ENCODE measurements around the gene C19orf81. TPM values are rescaled to one million over a fixed set of nuclear protein-coding genes. Genes with fewer than 3 reads are reported as not detected.

Gene C19orf81
- total RNA-seq, 4 donors from 2014 or later: not detected

DNA sequence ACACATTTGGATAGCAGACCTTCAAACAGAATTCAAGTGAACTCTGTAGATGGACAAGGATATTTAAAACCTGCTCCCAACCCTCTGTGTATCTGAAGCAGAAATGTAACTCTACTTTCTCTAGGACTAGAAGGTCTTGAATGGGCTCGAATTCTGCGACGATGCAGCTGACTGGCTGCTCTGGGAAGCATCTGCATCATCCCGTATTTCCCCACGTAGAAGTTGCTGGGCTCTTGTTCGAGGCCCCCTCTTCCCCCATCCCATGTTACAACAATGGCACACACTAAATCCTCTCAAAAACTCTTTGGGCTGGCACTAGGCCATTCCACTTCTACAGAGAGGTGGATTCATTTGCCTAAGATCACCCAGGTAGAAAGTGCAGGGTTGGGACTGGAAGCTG, 15.0 kb downstream of the C19orf81 start:
- TF ChIP-seq EP300 (IDR thresholded peaks at IDR 0.05): no peak
- TF ChIP-seq, protein P1, sequence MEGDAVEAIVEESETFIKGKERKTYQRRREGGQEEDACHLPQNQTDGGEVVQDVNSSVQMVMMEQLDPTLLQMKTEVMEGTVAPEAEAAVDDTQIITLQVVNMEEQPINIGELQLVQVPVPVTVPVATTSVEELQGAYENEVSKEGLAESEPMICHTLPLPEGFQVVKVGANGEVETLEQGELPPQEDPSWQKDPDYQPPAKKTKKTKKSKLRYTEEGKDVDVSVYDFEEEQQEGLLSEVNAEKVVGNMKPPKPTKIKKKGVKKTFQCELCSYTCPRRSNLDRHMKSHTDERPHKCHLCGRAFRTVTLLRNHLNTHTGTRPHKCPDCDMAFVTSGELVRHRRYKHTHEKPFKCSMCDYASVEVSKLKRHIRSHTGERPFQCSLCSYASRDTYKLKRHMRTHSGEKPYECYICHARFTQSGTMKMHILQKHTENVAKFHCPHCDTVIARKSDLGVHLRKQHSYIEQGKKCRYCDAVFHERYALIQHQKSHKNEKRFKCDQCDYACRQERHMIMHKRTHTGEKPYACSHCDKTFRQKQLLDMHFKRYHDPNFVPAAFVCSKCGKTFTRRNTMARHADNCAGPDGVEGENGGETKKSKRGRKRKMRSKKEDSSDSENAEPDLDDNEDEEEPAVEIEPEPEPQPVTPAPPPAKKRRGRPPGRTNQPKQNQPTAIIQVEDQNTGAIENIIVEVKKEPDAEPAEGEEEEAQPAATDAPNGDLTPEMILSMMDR (IDR thresholded peaks at IDR 0.05): no peak
- no peak for TF ChIP-seq POLR2A (IDR thresholded peaks at IDR 0.05)
- no peak for TF ChIP-seq POLR2AphosphoS5 (IDR thresholded peaks at IDR 0.05)
- no peaks in the 10 kb centered on the region for H3K9me3 ChIP-seq
- WGBS, 2 donors (ENCODE audit: low coverage in 1 of 2): 84 to 89% methylated on average over 6 of the region's 6 CpGs
- H3K27ac ChIP-seq: no peak overlapping the region
- H3K36me3 ChIP-seq: no peaks in the 10 kb centered on the region
- no peak overlapping the region for H3K4me3 ChIP-seq
- peaks cover 96% of the 10 kb centered on the region for H3K27me3 ChIP-seq
- peaks cover 0 to 33% (median 10%) of the 10 kb centered on the region in 3 donors for H3K4me1 ChIP-seq
- ATAC-seq: no peak

DNA sequence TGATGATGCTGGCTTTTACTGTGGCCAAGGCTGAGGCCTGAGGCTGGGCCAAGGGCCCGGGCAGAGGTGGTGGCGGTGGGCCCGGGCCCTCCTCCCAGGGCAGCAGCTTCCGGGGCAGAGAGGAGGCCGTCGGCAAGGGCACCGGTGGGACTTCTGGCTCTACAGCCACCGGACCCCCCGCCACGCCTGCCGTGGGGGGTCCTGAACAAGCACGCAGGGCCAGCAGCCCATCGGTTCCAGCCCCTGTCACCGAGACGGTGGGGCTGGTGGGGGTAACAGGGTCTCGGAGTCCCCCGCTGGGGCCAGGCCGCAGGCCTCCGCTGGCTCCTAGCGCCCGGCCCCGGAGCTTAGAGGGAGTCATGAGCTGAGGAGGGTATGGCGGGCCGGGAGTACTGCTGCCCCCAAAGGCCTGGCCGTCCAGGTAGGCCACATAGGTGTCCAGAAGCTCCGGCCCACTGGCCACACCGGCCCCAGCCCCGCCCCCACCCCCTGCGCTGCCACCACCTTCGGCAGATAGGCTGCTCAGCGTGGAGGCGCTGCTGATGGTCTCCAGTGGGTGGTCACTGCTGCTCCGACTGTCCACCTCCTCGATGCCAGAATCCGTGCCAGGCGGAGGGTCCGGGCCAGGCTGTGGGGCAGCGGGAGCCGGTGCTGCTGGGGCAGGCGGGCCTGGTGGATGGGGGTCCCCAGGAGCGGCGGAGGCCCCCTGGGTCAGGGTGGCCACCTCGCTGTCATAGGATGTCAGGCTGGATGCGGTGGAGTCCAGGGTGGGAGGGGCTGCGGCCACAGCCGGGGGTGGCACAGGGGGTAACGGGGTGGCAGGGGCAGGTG, 17.3 kb downstream of the C19orf81 start:
- H3K36me3 ChIP-seq: no peaks in the 10 kb centered on the region
- ATAC-seq: no peak

DNA sequence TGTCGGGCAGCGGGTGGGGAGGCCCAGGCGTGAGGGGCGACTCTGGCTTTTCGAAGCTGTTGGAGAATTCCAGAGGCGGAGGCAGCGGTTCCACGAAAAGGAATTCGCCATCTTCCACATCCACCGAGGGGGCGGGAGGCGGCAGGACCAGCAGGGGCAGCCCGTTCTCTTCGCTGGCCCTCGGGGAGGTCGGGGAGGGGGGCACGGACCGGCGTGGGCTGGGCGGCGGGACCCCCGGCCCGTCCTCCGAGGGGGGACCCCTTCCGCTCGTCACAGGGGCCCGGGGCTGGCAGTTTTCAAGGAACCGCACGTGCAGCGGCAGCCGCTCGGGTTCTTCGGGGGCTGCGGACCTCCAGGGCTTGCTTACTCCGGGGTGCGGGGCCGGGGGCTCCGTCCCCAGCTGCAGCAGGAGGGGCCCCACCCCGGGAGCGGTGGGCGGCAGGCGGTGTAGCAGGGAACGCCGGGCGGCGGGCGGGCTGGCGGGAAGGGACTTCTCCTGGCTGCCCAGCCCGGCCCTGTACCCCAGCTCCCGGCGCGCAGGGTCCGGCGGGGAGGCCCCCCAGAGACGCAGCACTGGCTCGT, 18.0 kb downstream of the C19orf81 start:
- H3K36me3 ChIP-seq: no peaks in the 10 kb centered on the region
- H3K9me3 ChIP-seq: no peaks in the 10 kb centered on the region
- no peak for TF ChIP-seq POLR2A (IDR thresholded peaks at IDR 0.05)
- TF ChIP-seq POLR2AphosphoS5 (IDR thresholded peaks at IDR 0.05): no peak
- TF ChIP-seq, protein P1 (IDR thresholded peaks at IDR 0.05): no peak
- no peak for TF ChIP-seq EP300 (IDR thresholded peaks at IDR 0.05)
- no peak overlapping the region for H3K27ac ChIP-seq
- no peak for ATAC-seq
- H3K4me1 ChIP-seq: peaks cover 0 to 29% (median 10%) of the 10 kb centered on the region in 3 donors
- H3K27me3 ChIP-seq: peaks cover 96% of the 10 kb centered on the region
- H3K4me3 ChIP-seq: no peak overlapping the region
- WGBS, 2 donors (ENCODE audit: low coverage in 1 of 2): no CpG with 5 or more reads among the region's 56 CpGs

More for the DNA sequence above, 17.3 kb downstream of the C19orf81 start:
- H3K9me3 ChIP-seq: no peaks in the 10 kb centered on the region
- H3K4me3 ChIP-seq: no peak overlapping the region
- TF ChIP-seq POLR2A (IDR thresholded peaks at IDR 0.05): no peak
- no peak for TF ChIP-seq EP300 (IDR thresholded peaks at IDR 0.05)
- TF ChIP-seq, protein P1 (IDR thresholded peaks at IDR 0.05): no peak
- no CpG with 5 or more reads among the region's 47 CpGs for WGBS, 2 donors (ENCODE audit: low coverage in 1 of 2)
- H3K4me1 ChIP-seq: peaks cover 0 to 29% (median 10%) of the 10 kb centered on the region in 3 donors
- H3K27me3 ChIP-seq: peaks cover 96% of the 10 kb centered on the region
- no peak overlapping the region for H3K27ac ChIP-seq

DNA sequence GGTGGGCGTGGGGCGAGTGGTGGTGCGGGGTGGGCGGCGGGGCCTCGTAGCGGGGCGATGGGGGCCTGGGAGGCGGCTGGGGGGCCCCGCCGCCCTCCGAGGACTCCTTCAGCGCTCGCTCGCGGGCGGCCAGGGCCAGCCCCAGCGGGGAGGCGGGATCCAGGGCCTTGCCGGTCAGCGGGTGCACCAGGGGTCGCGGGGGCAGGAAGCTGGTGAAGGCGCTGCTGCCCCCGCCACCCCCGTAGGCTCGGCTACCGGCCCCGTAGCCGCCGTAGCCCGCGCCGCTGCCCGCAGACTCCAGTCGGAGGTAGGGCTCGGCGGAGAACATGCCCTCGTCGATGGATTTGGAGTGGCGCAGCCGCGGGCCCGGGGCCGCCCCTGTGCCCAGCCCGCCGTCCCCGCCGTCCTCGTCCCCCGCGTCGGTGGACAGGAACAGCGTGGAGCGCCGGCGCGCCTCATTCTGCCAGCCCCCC, 18.6 kb downstream of the C19orf81 start:
- peaks cover 0 to 29% (median 10%) of the 10 kb centered on the region in 3 donors for H3K4me1 ChIP-seq
- no peak for ATAC-seq
- no CpG with 5 or more reads among the region's 58 CpGs for WGBS, 2 donors (ENCODE audit: low coverage in 1 of 2)
- H3K36me3 ChIP-seq: no peaks in the 10 kb centered on the region
- no peak overlapping the region for H3K4me3 ChIP-seq
- no peak overlapping the region for H3K27ac ChIP-seq
- no peak for TF ChIP-seq POLR2AphosphoS5 (IDR thresholded peaks at IDR 0.05)
- no peaks in the 10 kb centered on the region for H3K9me3 ChIP-seq
- H3K27me3 ChIP-seq: peaks cover 94% of the 10 kb centered on the region

DNA sequence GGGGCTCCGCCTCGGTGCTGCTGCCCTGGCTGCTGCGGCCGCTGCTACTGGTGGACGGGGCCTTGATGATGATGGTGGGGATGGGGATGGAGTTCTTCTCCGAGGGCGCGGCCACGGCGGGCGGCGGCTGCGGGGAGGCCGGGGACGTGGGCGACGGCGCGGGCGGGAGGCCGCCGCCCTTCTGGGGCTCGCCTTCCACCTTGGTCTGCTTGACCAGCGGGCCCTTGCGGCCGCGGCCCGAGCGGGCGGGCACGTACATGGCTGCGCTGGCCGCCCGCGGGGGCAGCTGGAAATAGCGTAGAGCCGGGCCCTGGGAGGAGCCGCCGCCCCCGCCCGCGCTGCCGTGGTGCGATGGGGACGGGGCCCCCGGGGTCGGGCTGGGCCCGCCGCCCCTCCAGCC, 19.2 kb downstream of the C19orf81 start:
- H3K27ac ChIP-seq: no peak overlapping the region
- peaks cover 0 to 29% (median 10%) of the 10 kb centered on the region in 3 donors for H3K4me1 ChIP-seq
- no peaks in the 10 kb centered on the region for H3K9me3 ChIP-seq
- WGBS, 2 donors (ENCODE audit: low coverage in 1 of 2): no CpG with 5 or more reads among the region's 49 CpGs
- TF ChIP-seq, protein P1 (IDR thresholded peaks at IDR 0.05): no peak
- TF ChIP-seq EP300 (IDR thresholded peaks at IDR 0.05): no peak
- TF ChIP-seq POLR2AphosphoS5 (IDR thresholded peaks at IDR 0.05): no peak
- TF ChIP-seq POLR2A (IDR thresholded peaks at IDR 0.05): no peak
- peaks cover 94% of the 10 kb centered on the region for H3K27me3 ChIP-seq
- ATAC-seq: no peak
- H3K4me3 ChIP-seq: no peak overlapping the region
- no peaks in the 10 kb centered on the region for H3K36me3 ChIP-seq

All from gastroesophageal sphincter (tissue), 4 donors.